Lung (tissue), 12 donors: ENCODE measurements around the gene FAM53A. TPM values are rescaled to one million over a fixed set of nuclear protein-coding genes. Genes with fewer than 3 reads are reported as not detected.
A peak's percentile ranks its signal among the peaks of the same experiment; 100 is the strongest.

Experiments
- ATAC-seq: fragments of 200-7000 bp; cut with Tn5 transposase; one replicate; pipeline ENCODE4 v1.9.1; 2020; ENCODE audit warnings: moderate number of reproducible peaks; ENCODE audit not compliant: insufficient read depth, low FRiP score
- DNase-seq, 3 donors: peaks; one replicate each; pipeline ENCODE4 v3.0.0-alpha.2; 2013 to 2017
- H3K27ac ChIP-seq, 2 donors: one replicate each; pipeline ENCODE4 v1.5.1; 2013; ENCODE audit warnings: mild to moderate bottlenecking in 2 of 2, moderate library complexity in 2 of 2, control low read depth in 1 of 2, inconsistent platforms in 1 of 2, low read depth in 1 of 2, low read length in 1 of 2
- H3K27me3 ChIP-seq, 3 donors: one replicate each; pipeline ENCODE4 v1.5.1; 2013; ENCODE audit warnings: low read length in 2 of 3; ENCODE audit not compliant: control insufficient read depth in 3 of 3, insufficient read depth in 3 of 3
- H3K36me3 ChIP-seq, 4 donors: one replicate each; pipeline ENCODE4 v1.5.1; 2013; ENCODE audit warnings: low read length in 4 of 4, mild to moderate bottlenecking in 1 of 4, moderate library complexity in 1 of 4; ENCODE audit not compliant: control insufficient read depth in 4 of 4, insufficient read depth in 4 of 4
- H3K4me1 ChIP-seq, 5 donors: one replicate each; pipeline ENCODE4 v1.5.1; 2013; ENCODE audit warnings: low read length in 5 of 5, mild to moderate bottlenecking in 2 of 5, moderate library complexity in 1 of 5; ENCODE audit not compliant: control insufficient read depth in 5 of 5, insufficient read depth in 5 of 5
- H3K4me3 ChIP-seq: one replicate; pipeline ENCODE4 v1.5.1; 2013; ENCODE audit warnings: mild to moderate bottlenecking, control low read depth, moderate library complexity
- H3K9ac ChIP-seq, 2 donors: one replicate each; pipeline ENCODE4 v1.5.1; 2013; ENCODE audit warnings: low read length in 2 of 2, control low read depth in 1 of 2; ENCODE audit not compliant: insufficient read depth in 1 of 2
- H3K9me3 ChIP-seq, 4 donors: one replicate each; pipeline ENCODE4 v1.5.1; 2013; ENCODE audit warnings: low read length in 3 of 4, mild to moderate bottlenecking in 1 of 4, moderate library complexity in 1 of 4; ENCODE audit not compliant: control insufficient read depth in 4 of 4, insufficient read depth in 3 of 4
- WGBS, 2 donors: extraction: QIAGEN DNeasy Blood & Tissue Kit; methylation state at CpG; one replicate each; pipeline ENCODE4 v1.1.7; 2013; 5-methylcytosine and 5-hydroxymethylcytosine counted together
- polyA plus RNA-seq, 2 donors: library from polyadenylated mRNA; stranded (reverse); fragments of 200-250 nt; gene quantifications; one replicate each; pipeline ENCODE4 v1.2.1, GENCODE V29; 2013
- total RNA-seq, 2 donors: library from RNA; depleted of rRNA in 1 of 2; stranded (reverse); fragments of >200 nt in 1 of 2; gene quantifications; one replicate each; pipeline ENCODE4 v1.2.1, GENCODE V29; 2014 to 2021
- TF ChIP-seq, protein P1 (sequence below): IDR thresholded peaks from 2 replicates; pipeline ENCODE4 v1.5.1; 2012; ENCODE audit warnings: mild to moderate bottlenecking; ENCODE audit errors: control extremely low read depth, extremely low read depth
- donor health status: control.
- donor health status: control.
- donor health status: Bipolar disorder and iron deficiency.
- donor health status: healthy.
- donor health status: DM: yes; HTN: yes; CAD: no.

The FAM53A gene
- total and polyA plus RNA-seq, 4 donors, result 1.4 to 2.8 (median 2.2) TPM

- Histone ChIP-seq H3K4me3 (no peak overlapping the region), H3K9me3 (no peaks in the 10 kb centered on the region), H3K4me1 (peaks cover 0 to 9% (median 5%) of the 10 kb centered on the region in 5 donors), H3K36me3 (no peaks in the 10 kb centered on the region), H3K27ac (no peak overlapping the region), H3K9ac (no peak overlapping the region), H3K27me3 (no peaks in the 10 kb centered on the region)
- 79 to 88% methylated on average over 29 of the region's 29 CpGs for WGBS, 2 donors
- DNase-seq (peak in 1 of 3 donors; percentile 4), ATAC-seq (no peak)
- TF ChIP-seq, protein P1, sequence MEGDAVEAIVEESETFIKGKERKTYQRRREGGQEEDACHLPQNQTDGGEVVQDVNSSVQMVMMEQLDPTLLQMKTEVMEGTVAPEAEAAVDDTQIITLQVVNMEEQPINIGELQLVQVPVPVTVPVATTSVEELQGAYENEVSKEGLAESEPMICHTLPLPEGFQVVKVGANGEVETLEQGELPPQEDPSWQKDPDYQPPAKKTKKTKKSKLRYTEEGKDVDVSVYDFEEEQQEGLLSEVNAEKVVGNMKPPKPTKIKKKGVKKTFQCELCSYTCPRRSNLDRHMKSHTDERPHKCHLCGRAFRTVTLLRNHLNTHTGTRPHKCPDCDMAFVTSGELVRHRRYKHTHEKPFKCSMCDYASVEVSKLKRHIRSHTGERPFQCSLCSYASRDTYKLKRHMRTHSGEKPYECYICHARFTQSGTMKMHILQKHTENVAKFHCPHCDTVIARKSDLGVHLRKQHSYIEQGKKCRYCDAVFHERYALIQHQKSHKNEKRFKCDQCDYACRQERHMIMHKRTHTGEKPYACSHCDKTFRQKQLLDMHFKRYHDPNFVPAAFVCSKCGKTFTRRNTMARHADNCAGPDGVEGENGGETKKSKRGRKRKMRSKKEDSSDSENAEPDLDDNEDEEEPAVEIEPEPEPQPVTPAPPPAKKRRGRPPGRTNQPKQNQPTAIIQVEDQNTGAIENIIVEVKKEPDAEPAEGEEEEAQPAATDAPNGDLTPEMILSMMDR, result no peak
These were observed 71.6 kb downstream of the FAM53A start for GRCh38 chr4:1612278-1613098.

GRCh38 chr4:1611501-1611870, 72.6 kb downstream of the FAM53A start:
- H3K4me3 ChIP-seq, result no peak overlapping the region
- peaks cover 0 to 2% (median 0%) of the 10 kb centered on the region in 4 donors for H3K9me3 ChIP-seq
- no peak for DNase-seq
- H3K27ac ChIP-seq, result no peak overlapping the region
- H3K27me3 ChIP-seq, result no peaks in the 10 kb centered on the region
- H3K36me3 ChIP-seq, result no peaks in the 10 kb centered on the region
- WGBS, 2 donors, result 78 to 85% methylated on average over 9 of the region's 9 CpGs
- ATAC-seq, result no peak
- H3K4me1 ChIP-seq, result peaks cover 0 to 9% (median 4%) of the 10 kb centered on the region in 5 donors
- TF ChIP-seq, protein P1, result no peak
- no peak overlapping the region for H3K9ac ChIP-seq

DNA sequence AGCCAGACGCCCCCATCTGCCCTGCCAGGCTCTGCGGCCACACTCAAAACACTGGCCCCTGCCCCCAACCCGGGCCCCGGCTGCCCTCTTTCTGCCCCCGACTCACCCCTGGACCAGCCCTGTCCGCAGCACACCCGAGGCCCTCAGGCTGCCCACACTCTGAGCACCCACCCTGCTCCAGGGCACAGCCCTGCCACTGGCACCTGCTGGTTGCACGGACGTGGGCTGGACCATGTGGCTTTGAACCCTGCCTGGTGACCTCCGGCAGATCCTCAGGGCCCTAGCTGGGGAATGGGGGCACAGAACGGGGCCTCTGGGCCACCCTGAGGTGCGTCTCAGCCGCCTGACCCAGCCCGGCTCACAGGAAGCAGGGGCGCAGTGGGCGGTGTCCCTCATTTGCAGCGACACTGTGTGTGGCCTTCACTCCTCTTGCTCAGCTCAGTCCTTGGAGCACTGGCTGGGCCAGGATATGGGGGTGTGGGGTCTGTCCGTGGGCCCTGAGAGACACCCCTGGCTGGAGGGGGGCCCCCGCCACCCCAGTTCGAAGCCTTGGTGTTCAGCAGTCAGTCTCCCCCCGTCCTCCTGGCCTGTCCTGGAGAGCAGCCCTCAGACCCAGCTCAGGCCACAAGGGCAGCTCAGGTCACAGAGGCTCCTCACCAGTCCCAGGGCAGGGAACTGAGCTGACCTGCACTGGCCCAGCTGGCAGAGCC, 73.2 kb downstream of the FAM53A start:
- H3K9ac ChIP-seq, result no peak overlapping the region
- no peak overlapping the region for H3K4me3 ChIP-seq
- peaks cover 0 to 2% (median 0%) of the 10 kb centered on the region in 4 donors for H3K9me3 ChIP-seq
- no peak for DNase-seq
- H3K27me3 ChIP-seq, result no peaks in the 10 kb centered on the region
- no peaks in the 10 kb centered on the region for H3K36me3 ChIP-seq
- no peak overlapping the region for H3K27ac ChIP-seq
- TF ChIP-seq, protein P1, result no peak
- peaks cover 0 to 9% (median 0%) of the 10 kb centered on the region in 5 donors for H3K4me1 ChIP-seq
- no peak for ATAC-seq
- WGBS, 2 donors, result 82 to 87% methylated on average over 19 to 21 of the region's 21 CpGs
